HG02938 (cell line): ENCODE data around the gene ARHGAP8.
"Not testable (repeated sequence)": the region's sequence is repeated elsewhere in the genome, so short reads cannot be mapped to it uniquely, and the experiment has no call there.

Experiments
- ATAC-seq: cut with Tn5 transposase; IDR thresholded peaks from one replicate; pipeline ENCODE4 v1.9.1; 2021; ENCODE audit warnings: mild to moderate bottlenecking, moderate library complexity; ENCODE audit not compliant: unreplicated experiment

ARHGAP8 gene

DNA sequence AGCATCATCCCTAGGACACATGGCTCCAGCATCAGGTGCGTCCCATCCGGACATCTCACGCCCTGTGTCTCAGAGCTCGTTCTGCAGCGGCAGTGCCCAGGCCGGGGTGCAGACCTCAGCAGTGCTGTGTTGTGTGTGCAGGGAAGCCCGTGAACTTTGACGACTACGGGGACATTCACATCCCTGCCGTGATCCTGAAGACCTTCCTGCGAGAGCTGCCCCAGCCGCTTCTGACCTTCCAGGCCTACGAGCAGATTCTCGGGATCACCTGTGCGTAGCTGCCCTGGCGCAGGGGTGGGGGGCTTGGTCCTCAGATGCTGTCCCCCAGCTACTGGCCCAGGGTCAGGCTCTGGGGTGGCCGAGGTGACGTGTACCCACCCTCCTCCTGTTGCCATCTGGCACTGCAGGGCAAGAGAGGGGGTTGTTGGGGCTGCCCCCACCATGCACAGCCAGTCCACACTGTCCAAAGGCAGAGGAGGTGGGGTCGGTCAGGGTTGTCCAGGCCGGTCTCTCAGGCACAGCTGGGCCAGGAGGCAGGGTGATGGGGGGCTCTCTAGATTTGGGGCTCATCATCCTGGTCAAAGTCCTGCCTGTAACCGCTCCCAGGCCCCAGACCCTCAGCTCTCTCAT is 96.5 kb downstream of the ARHGAP8 start:
- ATAC-seq = no peak

DNA sequence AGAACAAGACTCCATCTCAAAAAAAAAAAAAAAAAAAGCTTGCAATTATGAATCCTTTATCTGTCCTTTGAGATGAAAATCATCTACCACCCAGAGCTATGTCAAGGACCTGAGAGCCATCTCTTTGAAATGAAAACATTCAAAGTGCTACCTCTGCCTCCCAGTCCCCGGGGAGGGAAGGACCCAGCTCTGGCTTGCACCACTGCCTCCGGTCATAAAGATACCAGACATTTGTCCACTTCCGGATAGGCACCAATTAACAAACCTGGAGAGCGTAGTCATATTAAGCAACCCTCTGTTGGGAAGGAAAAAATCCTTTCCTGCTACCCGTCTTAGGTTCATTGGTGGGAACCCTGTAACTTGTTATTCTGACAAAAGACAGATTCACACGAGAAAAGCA is 98.6 kb downstream of the ARHGAP8 start:
- no peak for ATAC-seq

DNA sequence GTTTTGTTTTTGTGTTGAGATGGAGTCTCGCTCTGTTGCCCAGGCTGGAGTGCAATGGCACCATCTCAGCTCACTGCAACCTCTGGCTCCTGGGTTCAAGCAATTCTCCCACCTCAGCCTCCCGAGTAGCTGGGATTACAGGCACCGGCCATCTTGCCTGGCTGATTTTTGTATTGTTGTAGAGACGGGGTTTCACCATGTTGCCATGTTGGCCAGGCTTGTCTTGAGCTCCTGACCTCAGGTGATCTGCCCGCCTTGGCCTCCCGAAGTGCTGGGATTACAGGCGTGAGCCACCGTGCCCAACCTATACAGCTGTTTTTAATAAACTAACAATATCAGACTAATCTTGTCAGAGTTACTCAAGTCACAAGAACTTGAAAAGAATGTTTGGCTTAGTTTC is 102.3 kb downstream of the ARHGAP8 start:
- ATAC-seq = not testable (repeated sequence)

DNA sequence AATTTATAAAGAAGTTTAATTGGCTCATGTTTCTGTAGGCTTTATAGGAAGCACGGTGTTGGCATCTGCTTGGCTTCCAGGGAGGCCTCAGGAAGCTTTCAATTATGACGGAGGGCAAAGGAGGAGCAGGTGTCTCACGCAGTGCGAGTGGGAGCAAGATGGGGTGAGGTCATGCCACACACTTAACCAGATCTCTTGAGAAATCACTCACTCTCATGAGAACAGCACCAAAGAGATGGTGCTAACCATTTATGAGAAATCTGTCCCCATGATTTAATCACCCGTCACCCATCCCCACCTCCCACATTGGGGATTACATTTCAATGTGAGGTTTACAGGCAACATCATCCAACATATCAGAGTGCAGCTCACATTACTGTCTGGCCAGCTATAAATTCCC is 103.5 kb downstream of the ARHGAP8 start:
- no peak for ATAC-seq

DNA sequence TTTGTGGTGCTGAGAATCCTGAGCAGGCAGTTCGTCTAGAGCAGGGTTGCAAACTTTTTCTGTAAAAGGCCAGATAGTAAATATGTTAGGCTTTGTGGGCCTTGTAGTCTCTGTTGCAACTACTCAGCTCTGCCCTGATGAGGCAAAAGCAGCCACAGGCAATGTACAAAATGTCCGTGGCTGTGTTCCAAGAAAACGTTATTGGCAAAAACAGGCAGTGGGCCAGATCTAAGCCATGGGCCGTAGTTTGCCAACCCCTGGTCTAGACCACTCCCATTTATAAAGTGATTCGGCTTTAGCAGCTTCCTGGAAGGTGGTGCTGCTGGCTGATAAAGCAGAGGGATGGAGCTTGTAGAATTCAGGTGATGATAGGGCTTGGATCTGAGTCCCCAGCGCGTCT is 106.4 kb downstream of the ARHGAP8 start:
- not testable (repeated sequence) for ATAC-seq

DNA sequence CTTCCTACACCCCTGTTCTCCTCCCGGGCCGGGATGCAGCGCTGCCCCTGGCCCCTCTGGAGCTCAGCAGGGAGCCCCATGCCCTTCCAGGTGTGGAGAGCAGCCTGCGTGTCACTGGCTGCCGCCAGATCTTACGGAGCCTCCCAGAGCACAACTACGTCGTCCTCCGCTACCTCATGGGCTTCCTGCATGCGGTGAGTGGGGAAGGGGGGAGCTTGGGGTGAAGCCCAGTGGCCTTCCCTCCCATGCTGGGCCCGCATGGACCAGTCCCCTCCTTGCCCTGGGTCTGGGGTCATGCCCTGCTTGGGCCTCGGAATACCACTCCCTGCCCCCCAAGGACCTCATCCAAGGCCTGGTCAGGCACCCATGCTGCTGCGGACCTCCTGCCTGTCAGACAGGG is 107.3 kb downstream of the ARHGAP8 start:
- ATAC-seq = no peak

DNA sequence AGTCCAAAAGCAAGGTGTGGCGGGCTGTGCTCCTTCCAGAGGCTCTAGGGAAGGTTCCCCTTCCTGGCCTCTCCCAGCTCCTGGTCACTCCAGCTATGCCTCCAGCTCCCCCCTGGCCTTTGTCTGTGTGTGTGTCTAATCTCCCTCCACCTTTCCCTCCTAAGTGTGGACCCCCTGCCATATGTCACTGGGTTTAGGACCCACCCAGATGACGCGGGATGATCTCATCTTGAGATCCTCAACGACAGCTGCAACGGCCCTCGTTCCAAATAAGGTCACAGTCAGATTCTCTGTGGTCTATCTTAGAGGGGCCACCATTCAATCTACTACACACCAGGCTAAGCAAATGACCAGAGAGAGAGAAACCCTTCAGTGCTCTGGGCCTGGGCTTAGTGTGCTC is 107.9 kb downstream of the ARHGAP8 start:
- no peak for ATAC-seq

DNA sequence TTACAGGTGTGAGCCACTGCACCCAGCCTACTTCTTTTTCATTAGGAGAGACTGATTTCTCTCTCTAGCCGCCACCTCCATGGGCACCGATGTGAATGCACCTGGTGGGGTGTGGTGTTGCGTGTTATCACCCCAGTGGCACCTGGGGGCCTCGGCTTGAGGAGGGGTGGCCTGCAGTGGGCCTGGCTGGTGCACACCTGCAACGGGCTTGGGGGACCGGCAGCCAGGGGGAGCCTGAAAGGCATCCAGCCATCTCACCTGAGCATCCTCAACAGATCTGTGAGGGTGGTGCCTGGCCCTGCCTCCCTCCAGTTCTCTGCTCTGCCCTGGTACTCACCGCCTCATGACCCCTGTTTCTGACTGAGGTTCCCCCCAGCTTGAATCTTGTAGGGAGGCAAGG is 108.9 kb downstream of the ARHGAP8 start:
- no peak for ATAC-seq

DNA sequence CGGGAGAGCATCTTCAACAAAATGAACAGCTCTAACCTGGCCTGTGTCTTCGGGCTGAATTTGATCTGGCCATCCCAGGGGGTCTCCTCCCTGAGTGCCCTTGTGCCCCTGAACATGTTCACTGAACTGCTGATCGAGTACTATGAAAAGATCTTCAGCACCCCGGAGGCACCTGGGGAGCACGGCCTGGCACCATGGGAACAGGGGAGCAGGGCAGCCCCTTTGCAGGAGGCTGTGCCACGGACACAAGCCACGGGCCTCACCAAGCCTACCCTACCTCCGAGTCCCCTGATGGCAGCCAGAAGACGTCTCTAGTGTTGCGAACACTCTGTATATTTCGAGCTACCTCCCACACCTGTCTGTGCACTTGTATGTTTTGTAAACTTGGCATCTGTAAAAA is 109.9 kb downstream of the ARHGAP8 start:
- ATAC-seq = no peak

DNA sequence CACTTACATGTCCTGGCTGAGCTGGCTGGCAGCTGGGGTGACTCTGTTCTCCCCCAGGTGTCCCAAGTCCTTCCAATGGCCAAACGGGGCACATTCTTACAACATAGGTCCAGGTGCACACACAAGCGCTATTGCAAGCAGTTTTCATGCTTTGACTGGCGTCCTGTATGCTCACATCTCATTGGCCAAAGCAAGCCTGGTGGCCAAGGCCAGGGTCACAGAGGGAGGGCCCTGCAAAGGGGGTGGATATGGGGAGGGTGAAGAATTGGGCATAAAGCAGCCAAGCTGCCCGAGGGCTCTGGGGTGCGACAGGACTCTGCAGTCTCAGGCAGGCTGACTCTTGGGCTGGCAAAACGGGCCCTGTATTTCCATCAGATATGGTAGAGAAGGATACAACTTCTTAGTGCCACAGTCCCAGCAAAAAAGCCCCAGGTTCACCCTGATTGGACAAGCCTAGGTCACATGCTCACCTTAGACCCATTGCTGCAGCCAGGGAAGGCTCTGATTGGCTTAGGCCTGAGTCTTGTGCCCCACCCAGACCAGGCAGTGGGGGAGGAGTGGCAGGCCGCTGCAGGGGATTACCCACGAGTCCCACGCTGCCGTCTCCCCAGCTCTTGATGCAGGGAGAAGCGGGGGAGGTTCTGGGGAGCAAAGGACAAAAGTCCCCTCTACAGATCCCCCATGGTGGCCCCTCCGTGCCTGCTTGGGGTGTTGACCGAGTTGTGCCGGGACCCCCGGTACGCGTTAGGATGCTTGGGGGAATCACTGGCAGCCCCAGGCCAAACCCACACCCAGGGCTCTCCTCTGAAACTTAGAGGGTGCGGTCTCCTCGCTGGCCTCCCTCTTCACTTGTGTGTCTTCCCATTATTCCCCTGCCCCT is 110.8 kb downstream of the ARHGAP8 start:
- ATAC-seq = no peak

DNA sequence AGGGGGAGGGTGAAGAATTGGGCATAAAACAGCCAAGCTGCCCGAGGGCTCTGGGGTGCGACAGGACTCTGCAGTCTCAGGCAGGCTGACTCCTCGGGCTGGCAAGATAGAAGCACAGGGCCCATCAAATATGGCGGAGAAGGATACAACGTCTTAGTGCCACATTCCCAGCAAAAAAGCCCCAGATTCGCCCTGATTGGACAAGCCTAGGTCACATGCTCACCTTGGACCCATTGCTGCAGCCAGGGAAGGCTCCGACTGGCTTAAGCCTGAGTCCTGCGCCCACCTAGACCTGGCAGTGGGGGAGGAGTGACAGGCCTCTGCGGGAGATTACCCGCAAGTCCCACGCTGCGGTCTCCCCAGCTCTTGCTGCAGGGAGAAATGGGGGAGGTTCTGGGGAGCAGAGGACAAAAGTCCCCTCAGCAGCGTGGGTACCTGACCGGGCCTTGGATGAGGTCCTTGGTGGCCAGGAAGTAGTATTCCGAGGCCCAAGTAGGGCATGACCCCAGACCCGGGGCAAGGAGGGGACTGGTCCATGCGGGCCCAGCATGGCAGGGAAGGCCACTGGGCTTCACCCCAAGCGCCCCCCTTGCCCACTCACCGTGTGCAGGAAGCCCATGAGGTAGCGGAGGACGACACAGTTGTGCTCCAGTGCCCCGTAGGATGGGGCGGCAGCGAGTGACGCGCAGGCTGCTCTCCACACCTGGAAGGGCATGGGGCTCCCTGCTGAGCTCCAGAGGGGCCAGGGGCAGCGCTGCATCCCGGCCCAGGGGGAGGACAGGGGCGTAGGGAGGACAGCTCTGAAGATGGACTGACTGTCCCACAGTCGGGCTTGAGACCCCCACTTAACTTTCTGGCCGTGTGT is 113.0 kb downstream of the ARHGAP8 start:
- no peak for ATAC-seq

DNA sequence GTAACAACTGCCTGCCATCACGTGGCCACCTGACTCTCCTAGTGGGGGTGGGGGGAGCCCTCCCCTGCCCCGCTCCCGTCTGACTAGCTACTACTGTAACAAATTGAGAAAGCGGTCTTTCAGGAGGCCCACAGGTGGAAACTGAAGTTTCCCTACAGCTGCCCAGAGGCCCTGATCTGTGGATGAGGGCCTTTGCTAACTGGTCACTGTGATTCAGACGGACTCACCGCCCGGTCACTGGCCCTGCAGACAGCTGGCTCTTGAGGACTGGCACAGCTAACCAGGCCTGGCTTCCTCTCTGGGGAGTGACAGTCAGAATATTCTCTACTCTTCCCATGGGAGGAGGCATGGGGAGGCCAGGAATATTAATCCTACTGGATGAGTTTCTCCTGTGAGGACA is 116.8 kb downstream of the ARHGAP8 start:
- ATAC-seq = no peak

DNA sequence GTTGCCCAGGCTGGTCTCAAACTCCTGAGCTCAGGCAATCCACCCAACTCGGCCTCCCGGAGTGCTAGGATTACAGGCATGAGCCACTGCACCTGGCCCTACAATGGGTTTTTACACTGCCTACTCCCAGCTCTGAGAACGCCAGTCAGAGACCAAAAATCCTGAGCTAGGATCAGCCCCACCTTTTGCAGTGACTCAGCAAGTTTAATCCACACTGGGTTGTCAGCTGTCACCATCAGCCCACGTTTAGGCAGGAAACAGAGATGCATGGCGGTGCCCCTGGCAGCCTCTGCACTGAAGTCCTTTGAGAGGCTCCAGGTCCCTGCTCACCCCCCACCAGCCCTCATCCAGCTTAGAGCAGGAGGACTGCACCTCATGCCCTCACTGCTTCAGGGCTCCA is 117.6 kb downstream of the ARHGAP8 start:
- ATAC-seq = no peak

DNA sequence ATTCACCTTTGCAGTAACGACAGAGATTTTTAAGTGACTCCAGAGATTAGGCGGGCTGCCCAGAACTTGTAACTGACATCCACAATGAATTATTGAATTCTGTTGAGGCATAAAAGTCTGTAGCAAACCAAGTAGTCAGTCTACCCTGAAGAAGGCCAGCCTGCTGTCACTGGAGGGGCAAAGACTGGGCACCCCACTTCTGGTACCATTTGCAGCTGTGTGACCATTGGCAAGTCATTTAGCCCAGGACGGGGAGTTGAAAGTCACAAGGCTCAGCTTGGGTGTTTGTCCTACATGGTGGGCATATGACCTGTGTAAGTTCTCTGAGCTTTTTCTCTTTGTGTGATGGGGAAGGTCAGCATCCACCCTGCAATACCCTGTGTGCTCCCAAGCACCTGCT is 119.4 kb downstream of the ARHGAP8 start:
- no peak for ATAC-seq

DNA sequence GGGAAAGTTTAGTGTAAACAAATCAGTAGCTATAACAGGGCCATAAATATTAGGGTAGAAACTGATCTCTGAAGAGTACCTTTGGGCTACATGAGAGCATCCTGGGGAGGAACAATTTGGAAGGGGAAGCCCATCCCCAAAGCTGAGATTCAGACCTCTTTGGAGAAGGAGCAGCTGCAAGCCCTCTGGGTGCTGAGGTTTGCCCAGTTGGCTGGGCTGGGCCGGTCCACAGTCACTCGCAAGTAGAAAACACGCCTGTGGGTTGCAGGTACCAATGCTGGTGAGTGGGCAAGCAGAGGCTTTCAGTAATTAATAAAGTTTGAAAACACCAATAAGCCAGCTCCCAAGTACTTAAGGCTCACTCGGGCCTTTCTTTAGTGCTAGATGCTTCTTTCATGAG is 124.5 kb downstream of the ARHGAP8 start:
- no peak for ATAC-seq

DNA sequence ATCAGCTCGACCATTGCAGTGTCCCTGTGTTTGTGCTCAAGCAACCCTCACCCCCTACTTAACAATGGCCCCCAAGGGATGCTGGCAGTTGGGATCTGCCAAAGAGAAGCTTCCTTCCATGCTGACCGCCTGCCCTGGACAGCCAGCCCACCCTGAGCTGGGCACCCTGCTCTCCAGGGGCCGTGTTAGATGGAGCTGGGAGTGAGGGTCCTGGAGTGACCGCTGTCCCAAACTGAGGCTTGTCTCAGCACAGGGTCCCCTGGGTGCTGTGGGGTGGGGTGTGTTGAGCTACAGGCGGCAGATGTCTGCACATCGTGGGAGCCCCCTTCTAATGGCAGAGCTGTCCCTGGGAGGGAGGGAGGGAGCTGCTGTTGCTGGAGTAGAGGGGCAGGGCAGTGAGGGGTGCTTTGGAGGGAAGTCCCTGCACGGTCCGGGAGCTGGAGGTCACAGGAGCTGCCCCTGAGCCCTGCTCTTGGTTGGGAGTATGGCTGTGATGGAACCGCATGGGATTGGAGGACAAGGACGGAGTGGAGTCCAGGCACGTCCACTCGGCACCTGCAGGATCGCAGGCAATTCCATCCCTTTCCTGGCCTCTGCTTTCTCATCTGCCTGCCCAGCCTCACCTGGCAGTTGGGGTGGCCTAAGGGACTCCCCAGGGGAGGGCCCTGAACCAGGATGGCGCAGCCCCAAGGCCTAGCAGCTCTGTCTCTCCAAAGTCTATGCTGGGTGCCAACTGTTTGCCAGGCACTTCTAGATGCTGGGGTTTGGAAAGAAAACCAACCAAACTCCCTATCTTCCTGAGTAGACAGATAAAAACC is 126.3 kb downstream of the ARHGAP8 start:
- no peak for ATAC-seq

DNA sequence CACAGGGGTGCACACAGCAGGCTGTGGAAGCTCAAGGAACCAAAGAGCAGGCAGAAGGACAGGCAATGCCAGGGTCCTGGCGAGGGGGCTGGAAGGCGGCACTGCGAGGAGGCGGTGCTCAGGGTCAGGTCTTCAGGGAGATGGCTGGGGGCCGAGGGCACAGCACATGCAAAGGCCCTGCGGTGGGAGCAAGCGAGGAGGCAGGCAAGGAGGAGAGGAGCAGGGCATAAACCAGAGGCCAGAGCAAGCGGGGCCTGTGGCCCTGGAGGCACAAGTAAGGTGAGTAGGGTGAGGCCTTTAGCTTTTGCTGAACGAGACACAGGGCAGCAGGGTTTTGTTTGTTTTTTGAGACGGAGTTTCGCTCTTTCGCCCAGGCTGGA is 126.9 kb downstream of the ARHGAP8 start:
- ATAC-seq = no peak

DNA sequence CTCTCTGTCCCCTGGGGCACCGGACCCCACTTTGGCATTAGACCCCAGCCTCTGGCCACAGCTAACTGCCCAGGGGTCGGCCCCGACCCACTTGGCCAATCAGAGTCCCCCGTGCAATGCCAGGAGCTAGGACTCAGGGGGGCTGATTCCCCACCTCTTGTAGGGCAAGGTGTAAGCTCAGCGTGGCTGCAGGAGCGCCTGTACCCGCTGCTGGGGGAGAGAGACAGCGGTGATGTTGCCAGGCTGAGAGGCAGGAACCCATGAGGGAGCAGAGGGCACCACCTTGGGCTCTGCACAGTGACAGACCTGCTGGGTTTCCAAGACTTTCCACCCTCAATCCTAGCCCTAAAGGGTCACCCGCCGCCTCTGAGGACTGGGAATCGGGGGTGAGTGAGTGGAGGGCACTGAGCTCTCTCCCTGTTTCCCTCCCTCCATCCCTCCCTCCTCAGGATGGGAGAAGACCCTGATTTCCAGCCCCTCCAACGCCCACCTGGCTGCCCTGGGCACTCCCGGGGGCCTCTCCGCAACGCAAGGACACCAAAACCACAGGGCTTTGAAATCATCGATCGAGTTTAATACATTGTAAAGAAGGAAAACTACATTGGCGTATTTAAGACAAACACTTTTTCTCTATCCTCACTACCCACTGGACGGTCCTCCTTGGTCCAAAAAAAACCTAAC is 128.4 kb downstream of the ARHGAP8 start:
- no peak for ATAC-seq

DNA sequence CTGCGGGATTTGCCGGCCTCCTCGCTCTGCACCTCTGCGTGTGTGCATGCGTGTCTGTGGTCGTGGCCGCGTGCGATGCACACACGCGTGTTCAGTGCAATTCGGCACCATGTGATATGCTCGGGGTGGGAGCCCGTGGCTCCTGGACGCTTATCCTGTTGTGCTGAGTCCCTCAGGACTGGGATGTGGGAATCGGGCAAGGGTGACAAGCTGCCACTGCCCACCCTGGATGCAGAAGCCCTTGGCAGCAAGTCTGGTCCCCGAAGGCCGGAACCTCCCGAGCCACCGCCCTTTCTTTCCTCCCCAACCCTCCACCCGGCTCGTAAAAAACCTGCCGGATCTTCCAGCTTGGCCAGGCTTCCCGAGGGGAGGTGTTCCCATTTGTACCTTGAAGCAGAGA is 129.2 kb downstream of the ARHGAP8 start:
- ATAC-seq = no peak

DNA sequence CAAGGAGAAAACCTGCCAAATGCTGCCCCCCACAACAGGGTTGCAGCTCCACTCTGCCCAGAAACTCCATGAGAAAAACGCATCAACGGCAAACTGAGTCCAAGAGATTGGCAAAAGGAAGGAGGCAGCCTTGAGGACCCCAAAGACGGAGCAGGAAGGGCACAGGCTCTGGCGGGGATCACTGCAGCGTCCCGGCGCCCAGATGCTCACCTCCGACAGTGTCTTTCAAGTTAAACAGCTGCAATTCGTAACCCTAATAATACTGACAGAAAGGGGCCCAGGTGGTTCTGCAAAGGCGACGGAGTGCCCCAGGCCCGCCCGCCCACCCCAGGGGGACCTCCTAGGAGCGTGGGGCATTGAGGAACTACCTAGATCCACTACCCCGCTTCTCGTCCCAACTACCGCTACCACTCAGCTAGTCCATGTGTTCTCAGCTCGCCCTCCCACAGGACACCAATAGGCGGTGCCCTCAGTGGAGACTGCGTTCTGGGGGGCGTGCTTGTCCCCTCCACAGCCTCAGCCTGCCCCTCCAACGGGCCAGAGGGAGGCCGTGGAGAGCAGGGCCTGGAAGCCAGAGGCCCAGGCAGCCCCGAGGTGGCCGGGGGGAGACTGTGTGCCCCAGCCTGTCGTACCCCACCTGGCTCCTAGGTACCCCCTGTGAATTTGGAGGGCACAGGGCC is 130.0 kb downstream of the ARHGAP8 start:
- no peak for ATAC-seq
